Smooth muscle cell (in vitro differentiated cells): ENCODE results near the gene FRAS1. TPM values are rescaled to one million over a fixed set of nuclear protein-coding genes. Genes with fewer than 3 reads are reported as not detected.

ENCODE experiments used
- DNase-seq: peaks from one replicate; lab custom pipeline; 2025; ENCODE audit not compliant: unreplicated experiment; lab: John Stamatoyannopoulos, UW
- H2AFZ ChIP-seq: fragments of 200-600 bp; sonication (generic); 2 replicates; pipeline ENCODE4 v1.6.0; 2016; ENCODE audit warnings: antibody characterized with exemption, low read depth, mild to moderate bottlenecking
- H3F3A ChIP-seq: fragments of 200-600 bp; sonication (generic); 2 replicates; pipeline ENCODE4 v1.6.0; 2017; ENCODE audit warnings: antibody characterized with exemption, low read depth
- H3K27ac ChIP-seq: fragments of 200-600 bp; sonication (generic); 2 replicates; pipeline ENCODE4 v1.5.1; 2016; ENCODE audit warnings: low read depth, mild to moderate bottlenecking
- H3K27me3 ChIP-seq: fragments of 200-600 bp; sonication (generic); 2 replicates; pipeline ENCODE4 v1.6.1; 2016; ENCODE audit warnings: low read depth, mild to moderate bottlenecking
- H3K36me3 ChIP-seq: fragments of 200-600 bp; sonication (generic); 2 replicates; pipeline ENCODE4 v1.5.1; 2016; ENCODE audit warnings: low read depth
- H3K4me1 ChIP-seq: fragments of 200-600 bp; sonication (generic); 2 replicates; pipeline ENCODE4 v1.5.1; 2016; ENCODE audit warnings: low read depth
- H3K4me2 ChIP-seq: fragments of 200-600 bp; sonication (generic); 2 replicates; pipeline ENCODE4 v1.6.0; 2016; ENCODE audit warnings: mild to moderate bottlenecking
- H3K4me3 ChIP-seq: fragments of 200-600 bp; sonication (generic); 2 replicates; pipeline ENCODE4 v1.5.1; 2016; ENCODE audit warnings: mild to moderate bottlenecking
- H3K79me2 ChIP-seq: fragments of 200-600 bp; sonication (generic); 2 replicates; pipeline ENCODE4 v1.6.0; 2016; ENCODE audit warnings: low read depth, mild to moderate bottlenecking
- H3K9ac ChIP-seq: fragments of 200-600 bp; sonication (generic); 2 replicates; pipeline ENCODE4 v1.6.0; 2016; ENCODE audit warnings: low read depth
- H3K9me3 ChIP-seq: fragments of 200-600 bp; sonication (generic); replicated peaks from 2 replicates; pipeline ENCODE4 v1.5.1; 2016; ENCODE audit warnings: low read depth
- H4K20me1 ChIP-seq: fragments of 200-600 bp; sonication (generic); 2 replicates; pipeline ENCODE4 v1.6.0; 2016; ENCODE audit warnings: low read depth
- CTCF ChIP-seq: fragments of 200-600 bp; sonication (generic); IDR thresholded peaks from 2 replicates; pipeline ENCODE4 v1.5.1; 2017; ENCODE audit warnings: borderline replicate concordance, mild to moderate bottlenecking, antibody characterized with exemption; ENCODE audit not compliant: insufficient read depth, poor library complexity, severe bottlenecking
- WGBS: methylation state at CpG from one replicate; pipeline ENCODE4 v1.1.7; 2016; ENCODE audit warnings: low lambda C conversion rate; 5-methylcytosine and 5-hydroxymethylcytosine counted together
- polyA plus RNA-seq: library from polyadenylated mRNA; unstranded; fragments of >200 nt; fragmentation: Nextera tagmentation; extraction: Ambion mirVana; gene quantifications from 2 replicates; pipeline ENCODE4 v1.2.1, GENCODE V29; 2016
- total RNA-seq: library from RNA; depleted of rRNA; stranded (reverse); fragments of >200 nt; gene quantifications from 2 replicates; pipeline ENCODE4 v1.2.3, GENCODE V29; 2014

The FRAS1 gene
- total and polyA plus RNA-seq, 2 experiments from 2014 or later = 0.55 to 8.1 TPM

DNA sequence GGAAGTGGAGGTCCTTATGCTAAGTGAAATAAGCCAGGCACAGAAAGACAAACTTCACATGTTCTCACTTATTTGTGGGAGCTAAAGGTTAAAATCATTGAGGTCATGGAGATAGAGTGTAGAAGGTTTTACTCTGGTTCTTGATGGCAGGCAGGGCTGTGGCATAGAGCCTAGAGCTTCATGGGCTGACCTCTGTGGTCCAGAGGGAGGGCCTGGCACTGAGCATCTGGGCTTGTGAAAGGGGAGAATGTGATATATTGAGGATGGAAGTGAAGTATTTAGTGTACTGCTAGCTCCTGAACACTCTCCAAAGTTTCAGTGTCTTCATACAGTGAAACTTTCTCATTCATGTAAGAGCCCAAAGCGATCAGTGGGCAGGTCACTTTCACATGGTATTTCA is 423.2 kb downstream of the FRAS1 start:
- peaks cover 3% of the 10 kb centered on the region for H3F3A ChIP-seq
- H3K36me3 ChIP-seq = no peaks in the 10 kb centered on the region
- H3K79me2 ChIP-seq = no peaks in the 10 kb centered on the region
- peaks cover 5% of the 10 kb centered on the region for H3K4me1 ChIP-seq
- WGBS = 95% methylated on average over 1 of the region's 1 CpG
- H3K9me3 ChIP-seq = no peaks in the 10 kb centered on the region
- DNase-seq = no peak
- H3K27ac ChIP-seq = peak overlapping the region; percentile 78
- peak overlapping the region; percentile 38 for H3K9ac ChIP-seq
- no peak overlapping the region for H3K4me2 ChIP-seq
- H3K4me3 ChIP-seq = no peak overlapping the region
- H4K20me1 ChIP-seq = no peaks in the 10 kb centered on the region
- no peak for TF ChIP-seq CTCF
- no peaks in the 10 kb centered on the region for H3K27me3 ChIP-seq
- H2AFZ ChIP-seq = no peak overlapping the region

- Histone ChIP-seq H2AFZ (no peak overlapping the region), H3K79me2 (no peaks in the 10 kb centered on the region), H3K36me3 (no peaks in the 10 kb centered on the region), H3K4me1 (peaks cover 8% of the 10 kb centered on the region), H3K9me3 (no peaks in the 10 kb centered on the region), H3K27ac (peak overlapping the region; percentile 78), H3K4me2 (no peak overlapping the region), H3K27me3 (no peaks in the 10 kb centered on the region), H3F3A (peaks cover 3% of the 10 kb centered on the region), H3K9ac (peak overlapping the region; percentile 48), H4K20me1 (no peaks in the 10 kb centered on the region), H3K4me3 (no peak overlapping the region)
- TF ChIP-seq CTCF = no peak
- WGBS = 36% methylated on average over 1 of the region's 1 CpG
- no peak for DNase-seq
Observed at GRCh38 chr4:78481180-78481579, 424.1 kb downstream of the FRAS1 start.

DNA sequence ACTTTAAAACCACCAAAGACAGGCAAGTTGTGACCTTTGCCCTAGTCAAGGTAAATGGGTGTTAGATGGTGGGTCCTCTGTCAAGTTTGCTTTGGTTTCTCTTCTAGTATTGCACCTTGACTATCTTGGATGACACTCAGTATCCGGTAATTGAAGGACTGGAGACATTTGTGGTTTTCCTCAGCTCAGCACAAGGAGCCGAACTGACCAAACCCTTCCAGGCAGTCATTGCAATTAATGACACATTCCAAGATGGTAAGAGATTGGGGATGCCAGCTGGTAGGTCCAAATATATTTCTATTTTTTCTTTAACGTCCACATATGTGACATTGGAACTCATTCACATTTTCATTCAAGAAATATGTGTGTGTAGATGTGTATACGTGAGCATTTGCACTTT is 425.2 kb downstream of the FRAS1 start:
- Histone ChIP-seq H3K4me1 (peaks cover 3% of the 10 kb centered on the region), H3F3A (no peaks in the 10 kb centered on the region), H3K27me3 (no peaks in the 10 kb centered on the region), H3K36me3 (no peaks in the 10 kb centered on the region), H3K9ac (no peak overlapping the region), H3K79me2 (no peaks in the 10 kb centered on the region), H2AFZ (no peak overlapping the region), H3K9me3 (no peaks in the 10 kb centered on the region), H4K20me1 (no peaks in the 10 kb centered on the region), H3K27ac (no peak overlapping the region), H3K4me2 (no peak overlapping the region), H3K4me3 (no peak overlapping the region)
- no peak for DNase-seq
- 80% methylated on average over 4 of the region's 4 CpGs for WGBS
- no peak for TF ChIP-seq CTCF

GRCh38 chr4:78483811-78484210 is 426.7 kb downstream of the FRAS1 start:
- H3K4me2 ChIP-seq = no peak overlapping the region
- no peak for TF ChIP-seq CTCF
- H3F3A ChIP-seq = no peaks in the 10 kb centered on the region
- no peaks in the 10 kb centered on the region for H3K79me2 ChIP-seq
- no peak overlapping the region for H3K4me3 ChIP-seq
- H3K4me1 ChIP-seq = peaks cover 3% of the 10 kb centered on the region
- WGBS = 44% methylated on average over 2 of the region's 2 CpGs
- H4K20me1 ChIP-seq = no peaks in the 10 kb centered on the region
- H2AFZ ChIP-seq = no peak overlapping the region
- H3K27ac ChIP-seq = no peak overlapping the region
- no peaks in the 10 kb centered on the region for H3K9me3 ChIP-seq
- H3K9ac ChIP-seq = no peak overlapping the region
- DNase-seq = no peak
- H3K27me3 ChIP-seq = no peaks in the 10 kb centered on the region
- H3K36me3 ChIP-seq = no peaks in the 10 kb centered on the region
